Activated CD4-positive, CD25-positive, alpha-beta regulatory T cell (primary cell): Measurements from ENCODE around the gene NEGR1.

Experiments
- DNase-seq, 4 experiments: peaks; one replicate each; lab custom pipeline; 2025; lab: John Stamatoyannopoulos, UW

The NEGR1 gene

DNA sequence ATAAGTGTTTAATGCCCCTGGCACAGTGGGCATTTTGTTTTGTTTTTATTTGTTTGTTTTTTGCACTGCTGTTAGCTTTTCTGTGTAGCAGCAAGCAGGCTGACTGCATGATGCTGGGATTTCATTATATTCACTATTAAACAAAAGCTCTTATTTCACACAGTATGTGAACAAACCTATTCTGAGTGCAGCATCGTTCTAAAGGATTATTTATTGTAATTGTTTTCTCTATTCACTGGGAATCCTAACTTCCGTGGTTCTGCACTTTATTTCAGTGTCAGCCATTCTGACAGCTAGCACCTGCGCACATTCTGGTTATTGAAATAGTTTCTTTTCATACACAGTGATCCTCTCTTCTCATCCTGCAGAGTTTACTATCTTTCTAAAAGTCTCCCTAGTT is 595.0 kb downstream of the NEGR1 start:
- DNase-seq: no peak

GRCh38 chr1:71676979-71677925 is 605.1 kb downstream of the NEGR1 start:
- DNase-seq: no peak

- DNase-seq: no peak
Measured at GRCh38 chr1:71668065-71668464, 614.3 kb downstream of the NEGR1 start.

DNA sequence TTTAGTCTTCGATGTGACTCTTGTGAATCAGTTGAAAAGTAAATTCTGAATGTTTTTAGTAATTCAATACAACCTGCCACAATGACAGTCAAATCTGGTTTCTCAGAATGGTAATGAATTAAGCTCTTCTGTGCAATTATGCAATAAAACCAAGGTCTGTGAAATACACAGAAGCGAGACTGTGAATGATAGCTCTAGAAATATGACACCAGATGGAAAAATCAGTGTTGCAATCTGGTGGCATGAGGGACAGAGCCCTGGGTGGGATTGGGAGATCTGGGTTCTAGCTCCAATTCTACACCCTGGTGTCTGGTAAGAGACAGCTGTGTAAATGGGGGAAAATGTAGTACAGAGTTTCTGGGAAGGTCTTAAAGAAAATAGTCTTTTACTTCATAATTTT is 615.1 kb downstream of the NEGR1 start:
- DNase-seq: no peak

DNA sequence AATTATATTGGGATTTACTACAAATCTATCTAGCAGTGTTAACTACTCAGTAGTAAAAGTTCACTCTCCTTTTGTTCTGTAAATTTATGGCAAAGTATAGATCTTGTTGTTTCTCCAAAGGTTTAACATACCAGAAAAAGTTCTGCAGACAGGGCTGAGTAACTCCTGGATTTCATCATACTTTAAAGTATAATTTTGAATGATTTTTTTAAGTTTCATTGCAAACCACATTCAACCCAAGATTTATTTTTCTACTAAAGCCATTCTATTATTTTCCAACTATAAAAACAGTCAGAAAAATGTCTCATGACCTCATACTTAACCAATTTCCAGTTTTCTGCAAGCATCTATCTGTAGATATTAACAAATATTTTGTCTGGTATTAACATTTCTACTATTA is 615.7 kb downstream of the NEGR1 start:
- DNase-seq: no peak

GRCh38 chr1:71660411-71660810 is 621.9 kb downstream of the NEGR1 start:
- no peak for DNase-seq

GRCh38 chr1:71657891-71658679 is 624.3 kb downstream of the NEGR1 start:
- no peak for DNase-seq

- DNase-seq: no peak
Measured at GRCh38 chr1:71656902-71657301, 625.4 kb downstream of the NEGR1 start.

DNA sequence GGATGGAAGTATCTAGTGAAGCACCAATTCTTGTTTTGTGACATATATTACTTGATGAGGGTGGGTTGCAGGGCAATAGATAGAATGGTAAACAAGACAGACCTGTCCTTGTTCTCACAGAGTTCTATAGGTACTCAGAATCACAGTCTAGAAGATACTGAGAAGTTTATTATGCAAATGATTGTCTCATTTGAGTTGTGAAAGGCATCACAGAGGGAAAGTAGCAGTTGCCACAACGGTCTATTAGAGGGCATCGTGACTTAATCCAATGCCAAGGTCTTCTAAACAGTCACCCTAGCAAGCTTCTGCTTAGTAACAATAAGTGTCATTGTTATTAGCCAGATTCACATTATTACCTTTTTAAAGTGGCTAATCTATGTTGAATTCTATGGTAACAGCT is 626.7 kb downstream of the NEGR1 start:
- no peak for DNase-seq

DNA sequence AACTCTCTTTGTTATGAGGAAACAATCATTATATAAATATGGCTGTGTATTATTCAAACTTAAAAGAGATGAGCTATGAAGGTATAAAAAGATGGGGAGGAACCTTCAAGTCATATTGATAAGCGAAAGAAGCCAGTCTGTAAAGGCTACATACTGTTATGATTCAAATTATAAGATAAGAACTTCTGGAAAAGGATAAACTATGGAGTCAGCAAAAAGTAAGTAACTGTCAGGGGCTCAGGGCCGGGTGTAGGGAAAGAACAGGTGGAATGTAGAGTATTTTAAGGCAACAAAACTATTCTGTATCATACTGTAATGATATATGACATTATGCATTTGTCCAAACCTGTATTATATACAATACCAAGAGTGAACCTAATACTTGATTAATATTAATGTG is 628.4 kb downstream of the NEGR1 start:
- DNase-seq: no peak

DNA sequence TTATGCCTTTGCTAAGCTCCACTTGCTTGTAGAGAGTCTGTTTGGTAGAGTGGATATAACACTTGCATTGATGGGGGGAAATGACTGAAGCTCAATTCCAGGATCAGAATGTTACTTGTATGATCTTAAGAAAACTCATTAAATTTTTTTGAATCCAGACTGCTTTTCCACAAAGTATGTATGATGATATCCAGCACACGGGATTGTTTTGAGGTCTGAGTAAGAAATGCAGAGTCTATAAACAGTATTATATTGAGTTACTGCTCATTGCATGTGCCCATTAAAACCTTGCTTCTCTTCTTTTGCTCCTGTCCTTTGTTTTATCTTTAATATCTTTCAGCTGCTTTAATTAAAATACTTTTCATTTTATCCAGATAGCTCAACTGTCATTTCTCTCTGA is 631.1 kb downstream of the NEGR1 start:
- no peak for DNase-seq

GRCh38 chr1:71650119-71650518 is 632.2 kb downstream of the NEGR1 start:
- DNase-seq: no peak

- DNase-seq: no peak
Measured at GRCh38 chr1:71649608-71650007, 632.7 kb downstream of the NEGR1 start.

GRCh38 chr1:71647513-71648300 is 634.6 kb downstream of the NEGR1 start:
- no peak for DNase-seq

DNA sequence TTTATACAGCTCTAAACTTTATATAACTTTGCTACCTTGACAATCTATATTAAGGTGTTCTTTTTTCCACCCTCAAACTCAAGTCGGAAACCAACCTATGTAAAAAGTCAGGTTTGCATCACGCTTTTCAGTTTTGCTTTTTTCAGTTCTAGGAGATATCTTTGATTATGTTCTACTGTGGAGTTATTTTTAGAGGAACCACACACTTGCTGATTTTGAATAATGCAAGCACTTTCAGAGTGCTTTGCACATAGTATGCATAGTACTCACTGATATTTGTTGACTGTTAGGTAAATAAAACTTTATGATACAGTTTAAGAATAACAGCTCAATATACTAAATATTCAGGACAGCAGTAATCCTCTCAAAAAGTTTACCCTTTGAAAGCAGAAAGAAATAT is 637.3 kb downstream of the NEGR1 start:
- DNase-seq: no peak

- no peak for DNase-seq
Measured at GRCh38 chr1:71641903-71642302, 640.4 kb downstream of the NEGR1 start.

GRCh38 chr1:71640998-71641397 is 641.3 kb downstream of the NEGR1 start:
- DNase-seq: no peak

DNA sequence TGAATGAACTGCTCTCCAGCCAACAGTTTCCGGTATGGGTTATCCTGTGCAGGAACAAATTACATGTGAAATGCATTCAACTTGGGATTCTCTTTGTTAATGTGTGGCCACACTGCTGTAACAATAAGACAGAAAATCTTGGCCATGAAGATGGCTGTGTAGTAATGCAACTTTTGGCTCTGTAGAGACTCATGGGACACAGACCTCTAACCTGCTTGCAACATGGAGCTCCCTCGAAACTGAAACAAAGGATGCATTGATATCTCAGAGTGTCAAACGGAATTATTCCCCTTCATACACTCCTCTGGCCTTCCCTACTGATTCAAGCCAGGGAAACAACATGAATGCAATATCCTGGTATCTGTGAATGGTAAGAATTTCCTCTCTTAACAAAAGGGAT is 642.2 kb downstream of the NEGR1 start:
- no peak for DNase-seq

DNA sequence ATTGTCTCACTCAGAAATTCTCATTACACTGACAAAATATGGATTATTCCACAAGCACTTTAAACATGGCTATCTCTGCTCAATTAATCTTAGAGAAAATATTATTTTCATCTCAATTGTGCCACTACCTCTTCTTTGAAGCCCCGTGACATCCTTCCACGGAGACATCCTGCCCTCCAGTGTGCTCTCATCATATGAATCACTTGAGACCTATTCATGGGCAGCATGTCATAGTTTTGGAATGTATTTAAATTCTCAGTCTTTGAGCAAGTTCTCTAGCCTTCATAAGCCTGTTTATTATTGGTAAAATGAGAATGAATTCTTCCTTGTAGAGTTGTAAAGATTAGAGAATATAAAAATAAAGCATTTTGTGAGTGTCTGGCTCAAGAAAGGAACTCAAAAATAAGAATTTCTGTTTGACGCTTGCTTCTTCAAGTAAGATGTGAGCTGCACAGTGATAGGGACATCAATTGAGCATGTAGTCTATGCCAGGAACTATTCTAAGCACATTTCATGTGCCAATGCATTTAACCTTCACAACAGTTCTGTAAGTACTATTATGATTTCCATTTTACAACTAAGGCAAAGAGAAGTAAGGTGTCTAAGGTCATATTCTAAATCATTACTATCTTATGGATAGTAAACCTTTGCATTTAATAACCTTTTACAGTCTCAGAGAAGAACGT is 644.1 kb downstream of the NEGR1 start:
- DNase-seq: no peak

DNA sequence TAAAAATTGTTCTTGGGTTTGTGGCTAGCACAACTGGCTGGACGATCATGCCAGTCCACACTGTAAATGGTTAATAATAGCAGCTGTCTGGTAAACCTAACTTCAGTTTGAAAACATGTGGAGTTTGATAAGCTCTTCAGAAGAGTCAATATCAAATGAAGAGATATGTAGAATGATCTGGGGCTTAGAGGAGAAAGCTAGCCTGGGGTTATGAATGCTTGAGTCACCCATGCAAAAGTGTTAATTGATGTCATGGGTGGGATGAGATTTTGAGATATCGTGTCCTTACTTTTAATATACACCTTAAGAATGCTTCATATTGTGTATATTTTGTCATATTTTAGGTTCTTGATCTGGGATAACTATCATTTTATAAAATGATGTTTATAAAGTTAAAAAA is 646.8 kb downstream of the NEGR1 start:
- DNase-seq: no peak

DNA sequence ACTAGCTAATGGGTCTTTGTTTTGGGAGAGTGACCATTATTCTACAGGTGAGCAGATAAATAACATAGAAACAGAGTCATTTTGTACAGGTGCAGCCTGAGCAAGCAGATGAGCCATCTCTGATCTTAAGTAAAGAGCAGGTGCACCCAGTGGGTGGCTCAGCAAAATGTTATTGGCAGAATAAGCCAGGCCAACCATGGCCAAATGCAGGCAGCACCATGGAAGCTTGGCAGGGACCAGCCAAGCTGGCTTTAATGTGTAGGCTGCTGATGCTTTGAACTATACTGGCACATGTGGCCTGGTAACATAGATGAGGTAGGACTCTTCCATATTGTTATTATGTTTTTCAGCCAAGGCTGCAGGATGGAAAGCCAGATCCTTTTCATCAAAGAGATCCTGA is 648.2 kb downstream of the NEGR1 start:
- no peak for DNase-seq

DNA sequence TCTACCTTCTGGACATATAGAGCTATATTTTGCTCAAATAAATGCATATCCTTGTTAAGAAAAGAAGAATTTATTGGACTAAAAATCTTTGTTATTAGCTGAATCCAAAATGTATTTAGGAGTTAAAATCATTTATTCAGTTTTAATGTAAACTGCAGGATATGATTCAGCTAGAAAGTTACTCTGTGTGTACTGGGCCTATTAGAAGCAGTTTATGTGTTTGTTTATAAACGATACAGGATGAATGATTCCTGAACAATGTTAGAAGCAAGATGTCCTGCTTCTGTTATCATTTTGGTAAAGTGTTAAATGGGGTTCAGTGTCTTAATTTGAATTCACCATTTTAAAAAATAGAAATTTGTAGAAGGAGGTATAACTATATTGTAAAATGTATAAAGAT is 652.3 kb downstream of the NEGR1 start:
- DNase-seq: no peak
